T-cell (primary cell): ENCODE data around the gene UBTD1. TPM values are rescaled to one million over a fixed set of nuclear protein-coding genes. Genes with fewer than 3 reads are reported as not detected.
A peak's percentile ranks its signal among the peaks of the same experiment; 100 is the strongest.

Experiments
- ATAC-seq, 4 experiments: fragments of 200-7000 bp in 3 of 4; fragments of 150-1000 bp in 1 of 4; cut with Tn5 transposase; replicated peaks in 1 of 4; 1 replicate in 3 of 4; 2 replicates in 1 of 4; pipeline ENCODE4 v1.10.0; 2021; ENCODE audit warnings: moderate library complexity in 3 of 4, mild to moderate bottlenecking in 2 of 4, moderate number of reproducible peaks in 1 of 4
- CTCF ChIA-PET, 2 donors: fragments of 300-600 bp; sonication (Branson Sonifier 250); formaldehyde crosslinking; loops; one replicate each; lab custom pipeline; 2022; ENCODE audit warnings: antibody characterized with exemption in 2 of 2; lab: Charles Lee
- POLR2A ChIA-PET, 2 donors: fragments of 300-600 bp; sonication (Branson Sonifier 250); formaldehyde crosslinking; loops; one replicate each; lab custom pipeline; 2022; ENCODE audit warnings: antibody characterized with exemption in 2 of 2; lab: Charles Lee
- DNase-seq, 35 experiments: peaks; one replicate each; pipeline versions ENCODE4 v3.0.0 to v3.0.0-alpha.2; 2013 to 2023
- H3K27ac ChIP-seq: one replicate; pipeline ENCODE4 v1.5.1; 2013; ENCODE audit warnings: low read length
- H3K27me3 ChIP-seq, 2 experiments: replicated peaks in 1 of 2; 1 replicate in 1 of 2; 2 replicates in 1 of 2; pipeline versions ENCODE4 v1.6.1 to v1.7.0; 2013; ENCODE audit warnings: low read length in 1 of 2, mixed read lengths in 1 of 2; ENCODE audit not compliant: control insufficient read depth in 2 of 2, insufficient read depth in 2 of 2; ENCODE audit errors: extremely low read depth in 1 of 2
- H3K36me3 ChIP-seq, 2 donors: 1 replicate in 1 of 2; 2 replicates in 1 of 2; pipeline versions ENCODE4 v1.6.1 to v1.7.0; 2013; ENCODE audit warnings: low read length in 1 of 2; ENCODE audit not compliant: control insufficient read depth in 2 of 2, insufficient read depth in 1 of 2; ENCODE audit errors: extremely low read depth in 1 of 2
- H3K4me1 ChIP-seq, 2 experiments: 1 replicate in 1 of 2; 2 replicates in 1 of 2; pipeline versions ENCODE4 v1.6.1 to v1.7.0; 2013; ENCODE audit warnings: low read length in 2 of 2, mixed read lengths in 1 of 2; ENCODE audit not compliant: insufficient read depth in 2 of 2, control insufficient read depth in 1 of 2; ENCODE audit errors: extremely low read depth in 1 of 2
- H3K4me3 ChIP-seq, 2 donors: 1 replicate in 1 of 2; 2 replicates in 1 of 2; pipeline versions ENCODE4 v1.5.1 to v1.7.0; 2013; ENCODE audit warnings: mild to moderate bottlenecking in 2 of 2, low read length in 1 of 2, moderate library complexity in 1 of 2; ENCODE audit not compliant: control insufficient read depth in 1 of 2; ENCODE audit errors: extremely low read depth in 1 of 2
- H3K9me3 ChIP-seq: 2 replicates; pipeline ENCODE4 v1.7.0; 2013
- H3K27ac Mint-ChIP-seq, 2 donors: one replicate each; pipeline ENCODE4 v1.8.0; 2020 to 2021; ENCODE audit warnings: mild to moderate bottlenecking in 2 of 2, mixed read lengths in 2 of 2
- H3K27me3 Mint-ChIP-seq, 2 donors: one replicate each; pipeline ENCODE4 v1.8.0; 2021 to 2022; ENCODE audit warnings: mixed read lengths in 2 of 2
- H3K36me3 Mint-ChIP-seq: one replicate; pipeline ENCODE4 v1.8.0; 2021; ENCODE audit warnings: mixed read lengths
- H3K4me1 Mint-ChIP-seq, 3 donors: one replicate each; pipeline ENCODE4 v1.8.0; 2020 to 2022; ENCODE audit warnings: mixed read lengths in 3 of 3, mild to moderate bottlenecking in 1 of 3
- H3K4me3 Mint-ChIP-seq, 3 donors: one replicate each; pipeline ENCODE4 v1.8.0; 2020 to 2022; ENCODE audit warnings: mild to moderate bottlenecking in 3 of 3, mixed read lengths in 3 of 3, moderate library complexity in 3 of 3
- H3K9me3 Mint-ChIP-seq, 3 donors: one replicate each; pipeline ENCODE4 v1.8.0; 2020 to 2022; ENCODE audit warnings: mixed read lengths in 3 of 3
- WGBS: methylation state at CpG from one replicate; pipeline ENCODE4 v1.1.5; 2013; ENCODE audit warnings: missing lambda C conversion rate; ENCODE audit not compliant: insufficient coverage; 5-methylcytosine and 5-hydroxymethylcytosine counted together
- total RNA-seq, 35 experiments: library from RNA in 6 of 35; stranded (reverse) in 6 of 35; fragments of 120-200 nt in 1 of 35; gene quantifications; one replicate each; pipeline versions ENCODE4 v1.2.1 to v1.2.4 and lab custom pipeline; 2013 to 2026

The UBTD1 gene
- total RNA-seq (1 to 10 TPM; 1.0 to 2.4 (median 1.9) TPM), total RNA-seq (lab: John Stamatoyannopoulos, UW) (1.1 to 6.0 (median 2.2) reads per million in 29 experiments)
- total RNA-seq (2013): 0.61 TPM

GRCh38 chr10:97498841-97499560, at the start of gene UBTD1:
Gene UBTD1 (plus strand): TSS chr10:97498924. CDS start chr10:97499204, 280 bp downstream.
- peak within 1 kb of the TSS; percentile 96 to 98 for H3K27ac Mint-ChIP-seq
- Histone ChIP-seq H3K4me3 (peak within 1 kb of the TSS; percentile 84 to 93), H3K27me3 (peaks cover 0 to 33% of the 10 kb centered on the region in 2 experiments), H3K27ac (peak within 1 kb of the TSS; percentile 80), H3K36me3 (no peaks in the 10 kb centered on the region), H3K4me1 (peaks cover 21 to 35% of the 10 kb centered on the region in 2 experiments), H3K9me3 (no peaks in the 10 kb centered on the region)
- peak in 3 of 4 experiments; percentile 1 to 2 (median 2) for ATAC-seq
- ChIA-PET CTCF (no interaction called here), POLR2A (interaction anchor here in 1 of 2 donors (0.6 kb wide), 1 partner anchor 166 kb away, joined by 4 read pairs; no protein-coding TSS in a partner anchor)
- peaks cover 5% of the 10 kb centered on the region for H3K36me3 Mint-ChIP-seq
- peak in 19 of 35 experiments; percentile 2 to 51 (median 20) for DNase-seq
- peaks cover 22 to 31% of the 10 kb centered on the region in 2 donors for H3K27me3 Mint-ChIP-seq
- no peaks in the 10 kb centered on the region for H3K9me3 Mint-ChIP-seq
- H3K4me3 Mint-ChIP-seq: peak within 1 kb of the TSS; percentile 96 to 99 (median 97)
- H3K4me1 Mint-ChIP-seq: peaks cover 52 to 57% (median 56%) of the 10 kb centered on the region in 3 donors
- under 1% methylated on average over 64 of the region's 66 CpGs for WGBS

GRCh38 chr10:97450828-97451227, 47.9 kb upstream of the UBTD1 start:
- Histone ChIP-seq H3K9me3 (no peaks in the 10 kb centered on the region), H3K4me3 (no peak overlapping the region), H3K36me3 (peaks cover 5 to 30% of the 10 kb centered on the region in 2 donors), H3K27ac (no peak overlapping the region), H3K4me1 (peaks cover 0 to 18% of the 10 kb centered on the region in 2 experiments), H3K27me3 (no peaks in the 10 kb centered on the region)
- peaks cover 20% of the 10 kb centered on the region for H3K36me3 Mint-ChIP-seq
- peak overlapping the region; percentile 46 to 54 for H3K27ac Mint-ChIP-seq
- no peak for DNase-seq
- POLR2A ChIA-PET: interaction anchor here in 1 of 2 donors (0.6 kb wide), 1 partner anchor 41 kb away, joined by 3 read pairs; no protein-coding TSS in a partner anchor
- H3K4me1 Mint-ChIP-seq: peaks cover 26 to 68% (median 67%) of the 10 kb centered on the region in 3 donors
- no CpG with 5 or more reads among the region's 2 CpGs for WGBS
- no peaks in the 10 kb centered on the region for H3K9me3 Mint-ChIP-seq
- ATAC-seq: no peak
- H3K4me3 Mint-ChIP-seq: no peak overlapping the region
- no peaks in the 10 kb centered on the region for H3K27me3 Mint-ChIP-seq
- CTCF ChIA-PET: interaction anchor here in 1 of 2 donors (0.7 kb wide), 1 partner anchor 12 kb away, joined by 3 read pairs; no protein-coding TSS in a partner anchor

- ChIA-PET POLR2A (interaction anchor here in 1 of 2 donors (0.5 kb wide), 1 partner anchor 12 kb away, joined by 3 read pairs; no protein-coding TSS in a partner anchor), CTCF (no interaction called here)
- Mint-ChIP-seq H3K4me3 (no peak overlapping the region), H3K9me3 (no peaks in the 10 kb centered on the region), H3K27me3 (no peaks in the 10 kb centered on the region), H3K36me3 (peaks cover 22% of the 10 kb centered on the region), H3K27ac (no peak overlapping the region), H3K4me1 (peaks cover 25 to 61% (median 60%) of the 10 kb centered on the region in 3 donors)
- no peak for DNase-seq
- ATAC-seq: no peak
- H3K27me3 ChIP-seq: no peaks in the 10 kb centered on the region
- WGBS: 95% methylated on average over 12 of the region's 17 CpGs
- H3K9me3 ChIP-seq: no peaks in the 10 kb centered on the region
- peaks cover 0 to 14% of the 10 kb centered on the region in 2 experiments for H3K4me1 ChIP-seq
- peaks cover 5 to 37% of the 10 kb centered on the region in 2 donors for H3K36me3 ChIP-seq
- no peak overlapping the region for H3K27ac ChIP-seq
- H3K4me3 ChIP-seq: no peak overlapping the region
Measured at GRCh38 chr10:97451605-97452004, 47.1 kb upstream of the UBTD1 start.

- Mint-ChIP-seq H3K27me3 (no peaks in the 10 kb centered on the region), H3K27ac (peak overlapping the region; percentile 27 to 80), H3K36me3 (peaks cover 25% of the 10 kb centered on the region), H3K4me3 (no peak overlapping the region), H3K9me3 (no peaks in the 10 kb centered on the region), H3K4me1 (peaks cover 25 to 54% (median 52%) of the 10 kb centered on the region in 3 donors)
- no peak for DNase-seq
- 93% methylated on average over 4 of the region's 6 CpGs for WGBS
- POLR2A ChIA-PET: no interaction called here
- Histone ChIP-seq H3K9me3 (no peaks in the 10 kb centered on the region), H3K4me3 (no peak overlapping the region), H3K4me1 (peaks cover 0 to 7% of the 10 kb centered on the region in 2 experiments), H3K36me3 (peaks cover 5 to 45% of the 10 kb centered on the region in 2 donors), H3K27me3 (no peaks in the 10 kb centered on the region), H3K27ac (no peak overlapping the region)
- no peak for ATAC-seq
- CTCF ChIA-PET: interaction anchor here in 1 of 2 donors (0.7 kb wide), 1 partner anchor 12 kb away, joined by 3 read pairs; no protein-coding TSS in a partner anchor
Measured at GRCh38 chr10:97452352-97452751, 46.4 kb upstream of the UBTD1 start.

GRCh38 chr10:97454330-97455036, 44.2 kb upstream of the UBTD1 start:
- Histone ChIP-seq H3K4me3 (no peak overlapping the region), H3K36me3 (peaks cover 5 to 63% of the 10 kb centered on the region in 2 donors), H3K4me1 (peaks cover 0 to 5% of the 10 kb centered on the region in 2 experiments), H3K9me3 (no peaks in the 10 kb centered on the region), H3K27me3 (no peaks in the 10 kb centered on the region), H3K27ac (peak overlapping the region; percentile 27)
- no peaks in the 10 kb centered on the region for H3K9me3 Mint-ChIP-seq
- H3K4me1 Mint-ChIP-seq: peaks cover 15 to 40% (median 39%) of the 10 kb centered on the region in 3 donors
- H3K4me3 Mint-ChIP-seq: peak overlapping the region in 2 of 3 donors; percentile 17 to 60
- ChIA-PET CTCF (interaction anchor here in 1 of 2 donors (0.9 kb wide), 1 partner anchor 98 kb away, joined by 3 read pairs; no protein-coding TSS in a partner anchor), POLR2A (no interaction called here)
- ATAC-seq (peak in 3 of 4 experiments; percentile 70 to 78 (median 77)), DNase-seq (peak in 2 of 35 experiments; percentile 18 to 29)
- peaks cover 41% of the 10 kb centered on the region for H3K36me3 Mint-ChIP-seq
- no peaks in the 10 kb centered on the region for H3K27me3 Mint-ChIP-seq
- H3K27ac Mint-ChIP-seq: peak overlapping the region; percentile 98
- WGBS: 20% methylated on average over 1 of the region's 3 CpGs
